Smooth muscle cell (in vitro differentiated cells): ENCODE measurements around the gene DGKG. TPM values are rescaled to one million over a fixed set of nuclear protein-coding genes. Genes with fewer than 3 reads are reported as not detected.

Experiments used
- DNase-seq: peaks from one replicate; lab custom pipeline; 2025; ENCODE audit not compliant: unreplicated experiment; lab: John Stamatoyannopoulos, UW
- H2AFZ ChIP-seq: fragments of 200-600 bp; sonication (generic); 2 replicates; pipeline ENCODE4 v1.6.0; 2016; ENCODE audit warnings: antibody characterized with exemption, low read depth, mild to moderate bottlenecking
- H3F3A ChIP-seq: fragments of 200-600 bp; sonication (generic); 2 replicates; pipeline ENCODE4 v1.6.0; 2017; ENCODE audit warnings: antibody characterized with exemption, low read depth
- H3K27ac ChIP-seq: fragments of 200-600 bp; sonication (generic); 2 replicates; pipeline ENCODE4 v1.5.1; 2016; ENCODE audit warnings: low read depth, mild to moderate bottlenecking
- H3K27me3 ChIP-seq: fragments of 200-600 bp; sonication (generic); 2 replicates; pipeline ENCODE4 v1.6.1; 2016; ENCODE audit warnings: low read depth, mild to moderate bottlenecking
- H3K36me3 ChIP-seq: fragments of 200-600 bp; sonication (generic); 2 replicates; pipeline ENCODE4 v1.5.1; 2016; ENCODE audit warnings: low read depth
- H3K4me1 ChIP-seq: fragments of 200-600 bp; sonication (generic); 2 replicates; pipeline ENCODE4 v1.5.1; 2016; ENCODE audit warnings: low read depth
- H3K4me2 ChIP-seq: fragments of 200-600 bp; sonication (generic); 2 replicates; pipeline ENCODE4 v1.6.0; 2016; ENCODE audit warnings: mild to moderate bottlenecking
- H3K4me3 ChIP-seq: fragments of 200-600 bp; sonication (generic); 2 replicates; pipeline ENCODE4 v1.5.1; 2016; ENCODE audit warnings: mild to moderate bottlenecking
- H3K79me2 ChIP-seq: fragments of 200-600 bp; sonication (generic); 2 replicates; pipeline ENCODE4 v1.6.0; 2016; ENCODE audit warnings: low read depth, mild to moderate bottlenecking
- H3K9ac ChIP-seq: fragments of 200-600 bp; sonication (generic); 2 replicates; pipeline ENCODE4 v1.6.0; 2016; ENCODE audit warnings: low read depth
- H3K9me3 ChIP-seq: fragments of 200-600 bp; sonication (generic); replicated peaks from 2 replicates; pipeline ENCODE4 v1.5.1; 2016; ENCODE audit warnings: low read depth
- H4K20me1 ChIP-seq: fragments of 200-600 bp; sonication (generic); 2 replicates; pipeline ENCODE4 v1.6.0; 2016; ENCODE audit warnings: low read depth
- whole genome bisulfite sequencing: methylation state at CpG from one replicate; pipeline ENCODE4 v1.1.7; 2016; ENCODE audit warnings: low lambda C conversion rate; 5-methylcytosine and 5-hydroxymethylcytosine counted together
- polyA plus RNA-seq: library from polyadenylated mRNA; unstranded; fragments of >200 nt; fragmentation: Nextera tagmentation; extraction: Ambion mirVana; gene quantifications from 2 replicates; pipeline ENCODE4 v1.2.1, GENCODE V29; 2016
- total RNA-seq: library from RNA; depleted of rRNA; stranded (reverse); fragments of >200 nt; gene quantifications from 2 replicates; pipeline ENCODE4 v1.2.3, GENCODE V29; 2014
- TF ChIP-seq, protein P1 (sequence below): fragments of 200-600 bp; sonication (generic); IDR thresholded peaks from 2 replicates; pipeline ENCODE4 v1.5.1; 2017; ENCODE audit warnings: borderline replicate concordance, mild to moderate bottlenecking, antibody characterized with exemption; ENCODE audit not compliant: insufficient read depth, poor library complexity, severe bottlenecking

Gene DGKG
- total and polyA plus RNA-seq, 2 experiments from 2014 or later = 0.64 TPM; not detected in 1

DNA sequence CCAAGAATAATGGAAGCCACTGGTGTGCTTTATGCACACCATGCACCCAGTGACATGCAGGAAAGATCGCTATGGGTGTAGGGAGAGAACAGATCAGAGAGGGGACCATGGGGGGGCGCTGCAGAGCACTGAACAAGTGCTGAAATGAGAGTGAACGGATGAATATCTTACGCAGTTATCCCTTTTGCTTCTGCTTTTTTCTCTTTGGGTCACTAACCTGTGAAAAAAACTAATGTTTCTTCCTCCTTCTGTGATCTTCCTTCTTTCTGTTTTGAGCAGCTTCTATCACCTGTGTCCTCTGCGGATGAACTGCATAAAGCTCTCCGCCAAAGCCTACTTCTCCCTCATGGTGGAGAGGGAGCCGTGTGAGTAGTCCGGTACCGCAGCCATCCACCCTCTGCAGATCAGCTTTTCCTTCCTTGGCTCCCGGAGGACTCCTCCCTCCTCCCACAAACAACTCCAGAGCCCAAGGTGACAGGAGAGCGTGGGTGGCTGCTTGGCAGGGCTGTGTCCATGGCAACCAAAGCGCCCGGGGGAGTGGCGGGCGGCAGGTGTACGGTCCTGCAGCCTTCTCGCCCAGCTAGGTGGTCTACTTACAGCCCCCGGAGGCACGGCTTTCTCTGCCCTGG lies 106.2 kb downstream of the DGKG start:
- no peak overlapping the region for H2AFZ ChIP-seq
- H3K9ac ChIP-seq = no peak overlapping the region
- H3K36me3 ChIP-seq = no peaks in the 10 kb centered on the region
- DNase-seq = no peak
- H3K4me2 ChIP-seq = no peak overlapping the region
- H3K9me3 ChIP-seq = no peaks in the 10 kb centered on the region
- TF ChIP-seq, protein P1, sequence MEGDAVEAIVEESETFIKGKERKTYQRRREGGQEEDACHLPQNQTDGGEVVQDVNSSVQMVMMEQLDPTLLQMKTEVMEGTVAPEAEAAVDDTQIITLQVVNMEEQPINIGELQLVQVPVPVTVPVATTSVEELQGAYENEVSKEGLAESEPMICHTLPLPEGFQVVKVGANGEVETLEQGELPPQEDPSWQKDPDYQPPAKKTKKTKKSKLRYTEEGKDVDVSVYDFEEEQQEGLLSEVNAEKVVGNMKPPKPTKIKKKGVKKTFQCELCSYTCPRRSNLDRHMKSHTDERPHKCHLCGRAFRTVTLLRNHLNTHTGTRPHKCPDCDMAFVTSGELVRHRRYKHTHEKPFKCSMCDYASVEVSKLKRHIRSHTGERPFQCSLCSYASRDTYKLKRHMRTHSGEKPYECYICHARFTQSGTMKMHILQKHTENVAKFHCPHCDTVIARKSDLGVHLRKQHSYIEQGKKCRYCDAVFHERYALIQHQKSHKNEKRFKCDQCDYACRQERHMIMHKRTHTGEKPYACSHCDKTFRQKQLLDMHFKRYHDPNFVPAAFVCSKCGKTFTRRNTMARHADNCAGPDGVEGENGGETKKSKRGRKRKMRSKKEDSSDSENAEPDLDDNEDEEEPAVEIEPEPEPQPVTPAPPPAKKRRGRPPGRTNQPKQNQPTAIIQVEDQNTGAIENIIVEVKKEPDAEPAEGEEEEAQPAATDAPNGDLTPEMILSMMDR = peak; percentile 30
- WGBS = 81% methylated on average over 18 of the region's 19 CpGs
- peaks cover 6% of the 10 kb centered on the region for H3K27me3 ChIP-seq
- peaks cover 3% of the 10 kb centered on the region for H3K4me1 ChIP-seq
- H3K79me2 ChIP-seq = no peaks in the 10 kb centered on the region
- no peak overlapping the region for H3K4me3 ChIP-seq
- H3K27ac ChIP-seq = no peak overlapping the region
- H3F3A ChIP-seq = no peaks in the 10 kb centered on the region
- no peaks in the 10 kb centered on the region for H4K20me1 ChIP-seq

GRCh38 chr3:186254676-186255650 lies 107.1 kb downstream of the DGKG start:
- Histone ChIP-seq H3K4me3 (no peak overlapping the region), H3K27ac (no peak overlapping the region), H2AFZ (no peak overlapping the region), H3K36me3 (no peaks in the 10 kb centered on the region), H3K9me3 (no peaks in the 10 kb centered on the region), H3K79me2 (no peaks in the 10 kb centered on the region), H3F3A (no peaks in the 10 kb centered on the region), H3K4me1 (peaks cover 3% of the 10 kb centered on the region), H3K27me3 (peaks cover 7% of the 10 kb centered on the region), H3K4me2 (no peak overlapping the region), H3K9ac (no peak overlapping the region), H4K20me1 (no peaks in the 10 kb centered on the region)
- no peak for DNase-seq
- WGBS = 80% methylated on average over 17 of the region's 17 CpGs
- TF ChIP-seq, protein P1 = no peak

DNA sequence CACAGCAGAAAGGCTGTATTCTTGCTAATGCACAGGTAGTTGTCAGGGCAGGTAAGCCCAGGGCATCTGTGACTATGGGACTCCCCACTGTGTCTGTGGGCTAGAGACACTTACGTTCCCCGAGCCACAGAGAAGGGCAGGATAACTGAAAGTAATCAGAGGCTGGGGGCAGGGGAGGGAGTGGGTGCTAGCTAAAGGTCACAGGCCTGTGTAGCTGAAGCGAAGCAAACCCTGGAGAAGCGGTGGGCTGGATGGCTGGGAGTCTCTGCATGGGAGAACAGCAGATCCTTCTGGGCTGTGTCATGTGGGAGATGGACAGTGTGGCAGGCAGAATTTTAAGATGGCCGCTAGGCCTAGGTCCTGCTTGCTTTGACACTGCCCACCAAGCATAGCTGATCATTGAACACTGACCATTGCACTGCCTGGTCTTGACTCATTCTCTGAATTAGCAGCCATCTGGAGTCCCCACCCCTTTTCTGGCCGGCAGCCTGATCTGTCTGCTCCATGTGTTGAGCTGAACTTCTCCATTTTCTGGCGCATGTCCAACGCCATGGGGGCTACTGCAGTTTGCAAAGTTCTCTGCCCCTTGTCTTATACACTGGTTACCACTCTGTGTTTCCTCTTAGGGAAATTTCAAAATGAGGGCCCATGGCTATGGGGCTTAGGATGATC lies 110.0 kb downstream of the DGKG start:
- TF ChIP-seq, protein P1 = no peak
- Histone ChIP-seq H3K4me2 (no peak overlapping the region), H3F3A (no peaks in the 10 kb centered on the region), H4K20me1 (no peaks in the 10 kb centered on the region), H3K4me3 (no peak overlapping the region), H3K36me3 (no peaks in the 10 kb centered on the region), H3K79me2 (no peaks in the 10 kb centered on the region), H3K9me3 (no peaks in the 10 kb centered on the region), H2AFZ (no peak overlapping the region), H3K27ac (no peak overlapping the region), H3K9ac (no peak overlapping the region), H3K4me1 (no peaks in the 10 kb centered on the region), H3K27me3 (peaks cover 7% of the 10 kb centered on the region)
- no peak for DNase-seq
- WGBS = 93% methylated on average over 8 of the region's 8 CpGs
